Measurements from ENCODE around the gene UHMK1.
"Not testable (repeated sequence)": the region's sequence is repeated elsewhere in the genome, so short reads cannot be mapped to it uniquely, and the experiment has no call there.

The UHMK1 gene

GRCh38 chr1:162565460-162565859 lies 67.8 kb downstream of the UHMK1 start:
- DNase-seq = no peak

- no peak for DNase-seq
Measured at GRCh38 chr1:162566870-162567269, 69.3 kb downstream of the UHMK1 start.

- DNase-seq = no peak
Measured at GRCh38 chr1:162568802-162569201, 71.2 kb downstream of the UHMK1 start.

GRCh38 chr1:162570718-162571117 lies 73.1 kb downstream of the UHMK1 start:
- DNase-seq = no peak

- DNase-seq = not testable (repeated sequence)
Measured at GRCh38 chr1:162571121-162571520, 73.5 kb downstream of the UHMK1 start.

GRCh38 chr1:162571696-162572095 lies 74.1 kb downstream of the UHMK1 start:
- DNase-seq = no peak

GRCh38 chr1:162573136-162573535 lies 75.5 kb downstream of the UHMK1 start:
- no peak for DNase-seq

- DNase-seq = no peak
Measured at GRCh38 chr1:162578071-162578700, 80.6 kb downstream of the UHMK1 start.

- DNase-seq = no peak
Measured at GRCh38 chr1:162578936-162579335, 81.3 kb downstream of the UHMK1 start.
